ENCODE results near the gene BCAM. TPM values are rescaled to one million over a fixed set of nuclear protein-coding genes. Genes with fewer than 3 reads are reported as not detected.

BCAM gene
- total RNA-seq, 4 donors from 2014 or later = 83.5 to 139 (median 90.9) TPM

GRCh38 chr19:44813070-44813840 is 4.4 kb downstream of the BCAM start:
- Histone ChIP-seq H3K4me1 (peaks cover 0 to 38% (median 20%) of the 10 kb centered on the region in 4 donors), H3K4me3 (no peak overlapping the region), H3K27me3 (no peaks in the 10 kb centered on the region), H3K9me3 (no peaks in the 10 kb centered on the region), H3K36me3 (peaks cover 0 to 41% (median 0%) of the 10 kb centered on the region in 3 donors), H3K27ac (no peak overlapping the region)
- TF ChIP-seq POLR2A (IDR thresholded peaks at IDR 0.05) = no peak
- 79 to 83% methylated on average over 34 to 36 of the region's 38 CpGs for WGBS, 2 donors
- no peak for DNase-seq (ENCODE audit: low spot score in 2 of 2)

GRCh38 chr19:44813841-44814470 is 5.1 kb downstream of the BCAM start:
- H3K4me1 ChIP-seq = peaks cover 0 to 34% (median 15%) of the 10 kb centered on the region in 4 donors
- TF ChIP-seq POLR2A (IDR thresholded peaks at IDR 0.05) = no peak
- no peak for TF ChIP-seq CTCF (IDR thresholded peaks at IDR 0.05)
- TF ChIP-seq EP300 (IDR thresholded peaks at IDR 0.05) = no peak
- peaks cover 0 to 48% (median 0%) of the 10 kb centered on the region in 3 donors for H3K36me3 ChIP-seq
- no peak for DNase-seq (ENCODE audit: low spot score in 2 of 2)
- H3K9me3 ChIP-seq = no peaks in the 10 kb centered on the region
- WGBS, 2 donors = 85 to 87% methylated on average over 15 to 16 of the region's 16 CpGs
- H3K4me3 ChIP-seq = no peak overlapping the region
- H3K27ac ChIP-seq = no peak overlapping the region
- no peaks in the 10 kb centered on the region for H3K27me3 ChIP-seq

- DNase-seq (ENCODE audit: low spot score in 2 of 2) = no peak
- Histone ChIP-seq H3K27me3 (no peaks in the 10 kb centered on the region), H3K4me3 (no peak overlapping the region), H3K36me3 (peaks cover 0 to 53% (median 0%) of the 10 kb centered on the region in 3 donors), H3K9me3 (no peaks in the 10 kb centered on the region), H3K27ac (no peak overlapping the region), H3K4me1 (peaks cover 0 to 28% (median 10%) of the 10 kb centered on the region in 4 donors)
- TF ChIP-seq CTCF (IDR thresholded peaks at IDR 0.05) (no peak), POLR2A (IDR thresholded peaks at IDR 0.05) (no peak), EP300 (IDR thresholded peaks at IDR 0.05) (no peak)
- 76 to 89% methylated on average over 17 of the region's 17 CpGs for WGBS, 2 donors
These were observed 5.6 kb downstream of the BCAM start for GRCh38 chr19:44814517-44814916.

GRCh38 chr19:44816301-44816700 is 7.4 kb downstream of the BCAM start:
- WGBS, 2 donors = 69 to 72% methylated on average over 2 of the region's 2 CpGs
- Histone ChIP-seq H3K9me3 (no peaks in the 10 kb centered on the region), H3K36me3 (peaks cover 0 to 67% (median 0%) of the 10 kb centered on the region in 3 donors), H3K27ac (no peak overlapping the region), H3K27me3 (no peaks in the 10 kb centered on the region), H3K4me3 (no peak overlapping the region), H3K4me1 (peaks cover 0 to 22% (median 5%) of the 10 kb centered on the region in 4 donors)
- TF ChIP-seq CTCF (IDR thresholded peaks at IDR 0.05) (no peak), EP300 (IDR thresholded peaks at IDR 0.05) (no peak), POLR2A (IDR thresholded peaks at IDR 0.05) (no peak)
- DNase-seq (ENCODE audit: low spot score in 2 of 2) = no peak

GRCh38 chr19:44817725-44818465 is 9.0 kb downstream of the BCAM start:
- H3K27ac ChIP-seq = no peak overlapping the region
- no peak for DNase-seq (ENCODE audit: low spot score in 2 of 2)
- 83 to 86% methylated on average over 8 of the region's 8 CpGs for WGBS, 2 donors
- H3K27me3 ChIP-seq = no peaks in the 10 kb centered on the region
- no peak overlapping the region for H3K4me3 ChIP-seq
- TF ChIP-seq CTCF (IDR thresholded peaks at IDR 0.05) (no peak), POLR2A (IDR thresholded peaks at IDR 0.05) (no peak), EP300 (IDR thresholded peaks at IDR 0.05) (no peak)
- peaks cover 0 to 58% (median 0%) of the 10 kb centered on the region in 3 donors for H3K36me3 ChIP-seq
- H3K4me1 ChIP-seq = peaks cover 0 to 14% (median 5%) of the 10 kb centered on the region in 4 donors
- no peaks in the 10 kb centered on the region for H3K9me3 ChIP-seq
